ENCODE data around the gene EYA4. TPM values are rescaled to one million over a fixed set of nuclear protein-coding genes. Genes with fewer than 3 reads are reported as not detected.

The EYA4 gene
- total and polyA plus RNA-seq, 2 donors (not counting 1 experiment from before 2014, with no cell fraction given) = 4.6 to 38.0 TPM

GRCh38 chr6:133218852-133219251 is 22.3 kb upstream of the EYA4 start:
- peak in 1 of 2 donors; percentile 29 for DNase-seq (ENCODE audit: low read depth in 2 of 2)
- Histone ChIP-seq H3K27me3 (ENCODE audit: control insufficient read depth, insufficient read depth, low read length) (no peaks in the 10 kb centered on the region), H3K27ac (ENCODE audit: insufficient read depth, low read length) (no peak overlapping the region), H4K20me1 (ENCODE audit: control insufficient read depth, extremely low read depth, insufficient read depth, low read length) (no peaks in the 10 kb centered on the region), H3K36me3 (ENCODE audit: control insufficient read depth, insufficient read depth, low read length) (no peaks in the 10 kb centered on the region), H3K9me3 (ENCODE audit: control insufficient read depth, insufficient read depth, low read depth, low read length) (no peaks in the 10 kb centered on the region), H3K9ac (ENCODE audit: insufficient read depth, low read length) (no peak overlapping the region), H2AFZ (ENCODE audit: low read length) (no peak overlapping the region), H3K4me1 (ENCODE audit: control insufficient read depth, extremely low read depth, insufficient read depth, low read length) (no peaks in the 10 kb centered on the region), H3K79me2 (ENCODE audit: control insufficient read depth, insufficient read depth, low read length) (no peaks in the 10 kb centered on the region), H3K4me2 (ENCODE audit: extremely low read depth, insufficient read depth, low read length) (no peak overlapping the region), H3K4me3 (replicated peaks in 1 of 4; ENCODE audit: control extremely low read depth in 1 of 4, insufficient read depth in 1 of 4, low read depth in 3 of 4, low read length in 4 of 4) (no peak overlapping the region)
- TF ChIP-seq CTCF (conservative IDR thresholded peaks at IDR 0.05 in 1 of 2, IDR thresholded peaks at IDR 0.05 in 1 of 2; ENCODE audit: low read depth in 1 of 2, low read length in 2 of 2) (no peak), EZH2 (IDR thresholded peaks at IDR 0.05; ENCODE audit: low read length, missing control alignments) (no peak)

DNA sequence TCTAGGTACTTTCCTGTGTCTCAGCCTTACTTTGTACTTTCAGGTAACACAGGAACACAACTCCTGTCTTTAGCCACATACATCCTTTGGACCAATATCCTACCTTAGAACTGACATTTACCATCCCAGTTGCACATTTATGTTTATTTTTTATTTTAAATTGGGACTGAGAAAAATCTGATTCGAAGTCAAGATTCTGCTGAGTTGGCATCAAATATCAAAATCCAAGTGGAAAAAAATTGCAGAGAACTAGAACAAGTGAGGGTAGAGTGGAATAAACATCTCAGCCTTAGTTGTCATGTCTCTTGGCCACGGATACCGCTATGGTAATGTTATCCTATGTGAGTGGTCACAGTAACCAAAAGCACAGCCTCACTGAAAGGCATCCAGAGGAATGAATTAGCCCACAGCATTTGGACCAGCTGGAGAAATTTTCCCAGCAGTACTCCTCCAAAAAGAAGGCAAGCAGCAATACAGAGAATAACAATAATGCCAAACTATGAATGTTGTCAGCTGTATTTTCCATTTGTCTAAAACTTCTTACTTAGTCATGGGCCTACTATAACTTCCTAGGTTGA is 17.6 kb upstream of the EYA4 start:
- Histone ChIP-seq H3K9me3 (ENCODE audit: control insufficient read depth, insufficient read depth, low read depth, low read length) (no peaks in the 10 kb centered on the region), H3K27ac (ENCODE audit: insufficient read depth, low read length) (no peak overlapping the region), H3K4me2 (ENCODE audit: extremely low read depth, insufficient read depth, low read length) (no peak overlapping the region), H3K27me3 (ENCODE audit: control insufficient read depth, insufficient read depth, low read length) (no peaks in the 10 kb centered on the region), H2AFZ (ENCODE audit: low read length) (no peak overlapping the region), H3K9ac (ENCODE audit: insufficient read depth, low read length) (no peak overlapping the region), H4K20me1 (ENCODE audit: control insufficient read depth, extremely low read depth, insufficient read depth, low read length) (no peaks in the 10 kb centered on the region), H3K79me2 (ENCODE audit: control insufficient read depth, insufficient read depth, low read length) (no peaks in the 10 kb centered on the region), H3K4me3 (replicated peaks in 1 of 4; ENCODE audit: control extremely low read depth in 1 of 4, insufficient read depth in 1 of 4, low read depth in 3 of 4, low read length in 4 of 4) (no peak overlapping the region), H3K36me3 (ENCODE audit: control insufficient read depth, insufficient read depth, low read length) (no peaks in the 10 kb centered on the region), H3K4me1 (ENCODE audit: control insufficient read depth, extremely low read depth, insufficient read depth, low read length) (no peaks in the 10 kb centered on the region)
- TF ChIP-seq EZH2 (IDR thresholded peaks at IDR 0.05; ENCODE audit: low read length, missing control alignments) (no peak), CTCF (conservative IDR thresholded peaks at IDR 0.05 in 1 of 2, IDR thresholded peaks at IDR 0.05 in 1 of 2; ENCODE audit: low read depth in 1 of 2, low read length in 2 of 2) (no peak)
- no peak for DNase-seq (ENCODE audit: low read depth in 2 of 2)

DNA sequence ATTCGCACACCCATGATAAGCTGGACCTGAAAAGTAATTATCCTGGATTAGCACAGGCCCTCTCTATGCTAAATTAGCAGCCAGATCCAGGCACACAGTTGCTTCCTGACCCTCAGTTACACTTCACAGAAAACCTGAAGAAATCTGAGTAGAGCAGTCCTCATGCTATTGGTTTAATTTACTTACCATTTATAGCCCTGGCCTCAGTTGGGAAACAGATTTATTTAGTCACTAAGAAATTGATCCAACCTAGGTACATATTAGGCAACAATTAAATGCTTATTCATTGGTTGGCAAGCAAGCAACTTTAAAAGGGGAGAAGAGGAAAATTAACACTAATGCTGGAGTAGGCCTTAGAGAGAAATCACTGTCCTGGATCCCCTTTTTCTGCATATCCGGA is 15.6 kb upstream of the EYA4 start:
- H3K79me2 ChIP-seq (ENCODE audit: control insufficient read depth, insufficient read depth, low read length) = no peaks in the 10 kb centered on the region
- H3K4me3 ChIP-seq (replicated peaks in 1 of 4; ENCODE audit: control extremely low read depth in 1 of 4, insufficient read depth in 1 of 4, low read depth in 3 of 4, low read length in 4 of 4) = no peak overlapping the region
- H2AFZ ChIP-seq (ENCODE audit: low read length) = no peak overlapping the region
- no peaks in the 10 kb centered on the region for H3K27me3 ChIP-seq (ENCODE audit: control insufficient read depth, insufficient read depth, low read length)
- DNase-seq (ENCODE audit: low read depth in 2 of 2) = no peak
- no peaks in the 10 kb centered on the region for H4K20me1 ChIP-seq (ENCODE audit: control insufficient read depth, extremely low read depth, insufficient read depth, low read length)
- H3K4me2 ChIP-seq (ENCODE audit: extremely low read depth, insufficient read depth, low read length) = no peak overlapping the region
- no peak overlapping the region for H3K27ac ChIP-seq (ENCODE audit: insufficient read depth, low read length)
- TF ChIP-seq EZH2 (IDR thresholded peaks at IDR 0.05; ENCODE audit: low read length, missing control alignments) = no peak
- TF ChIP-seq CTCF (conservative IDR thresholded peaks at IDR 0.05 in 1 of 2, IDR thresholded peaks at IDR 0.05 in 1 of 2; ENCODE audit: low read depth in 1 of 2, low read length in 2 of 2) = no peak
- H3K4me1 ChIP-seq (ENCODE audit: control insufficient read depth, extremely low read depth, insufficient read depth, low read length) = no peaks in the 10 kb centered on the region
- no peaks in the 10 kb centered on the region for H3K9me3 ChIP-seq (ENCODE audit: control insufficient read depth, insufficient read depth, low read depth, low read length)
- no peak overlapping the region for H3K9ac ChIP-seq (ENCODE audit: insufficient read depth, low read length)
- H3K36me3 ChIP-seq (ENCODE audit: control insufficient read depth, insufficient read depth, low read length) = no peaks in the 10 kb centered on the region
